Large intestine (tissue), 3 donors: ENCODE data around the gene OCEL1. TPM values are rescaled to one million over a fixed set of nuclear protein-coding genes. Genes with fewer than 3 reads are reported as not detected.

Experiments used
- DNase-seq, 2 donors: peaks; one replicate each; pipeline versions ENCODE4 v3.0.0 to v3.0.0-alpha.2; 2013
- H3K27ac ChIP-seq: one replicate; pipeline ENCODE4 v1.5.1; 2013; ENCODE audit warnings: low read length
- H3K27me3 ChIP-seq: 2 replicates; pipeline ENCODE4 v1.6.1; 2013; ENCODE audit warnings: low read length; ENCODE audit not compliant: control insufficient read depth, insufficient read depth
- H3K36me3 ChIP-seq: 2 replicates; pipeline ENCODE4 v1.6.1; 2013; ENCODE audit warnings: low read length; ENCODE audit not compliant: control insufficient read depth, insufficient read depth
- H3K4me1 ChIP-seq: one replicate; pipeline ENCODE4 v1.6.1; 2013; ENCODE audit warnings: low read length; ENCODE audit not compliant: control insufficient read depth, insufficient read depth
- H3K4me3 ChIP-seq: one replicate; pipeline ENCODE4 v1.5.1; 2013; ENCODE audit warnings: low read length
- H3K9me3 ChIP-seq: one replicate; pipeline ENCODE4 v1.6.1; 2013; ENCODE audit warnings: mild to moderate bottlenecking, low read depth, low read length, moderate library complexity; ENCODE audit not compliant: control insufficient read depth
- WGBS: methylation state at CpG from one replicate; pipeline ENCODE4 v1.1.5; 2013; ENCODE audit warnings: low lambda C conversion rate; ENCODE audit not compliant: insufficient coverage; 5-methylcytosine and 5-hydroxymethylcytosine counted together
- polyA plus RNA-seq: library from polyadenylated mRNA; unstranded; fragments of 120-200 nt; gene quantifications from one replicate; pipeline ENCODE4 v1.2.1, GENCODE V29; 2013

The OCEL1 gene
- polyA plus RNA-seq, 1 donor = 33.0 TPM

DNA sequence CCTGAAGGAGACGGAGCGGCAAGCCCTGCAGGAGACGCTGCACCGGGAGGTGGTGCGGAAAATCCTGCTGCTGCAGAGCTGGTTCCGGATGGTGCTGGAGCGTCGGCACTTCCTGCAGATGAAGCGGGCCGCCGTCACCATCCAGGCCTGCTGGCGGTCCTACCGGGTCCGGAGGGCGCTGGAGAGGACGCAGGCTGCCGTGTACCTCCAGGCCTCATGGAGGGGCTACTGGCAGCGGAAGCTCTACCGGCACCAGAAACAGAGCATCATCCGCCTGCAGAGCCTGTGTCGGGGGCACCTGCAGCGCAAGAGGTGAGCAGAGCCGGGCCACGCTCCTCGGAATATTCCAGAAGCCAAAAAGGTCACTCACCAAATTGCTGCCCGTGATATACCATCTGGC is 33.3 kb upstream of the OCEL1 start:
- Histone ChIP-seq H3K36me3 (peaks cover 55% of the 10 kb centered on the region), H3K9me3 (no peaks in the 10 kb centered on the region), H3K27ac (no peak overlapping the region), H3K4me1 (no peaks in the 10 kb centered on the region), H3K4me3 (no peak overlapping the region), H3K27me3 (no peaks in the 10 kb centered on the region)
- WGBS = no CpG with 5 or more reads among the region's 26 CpGs
- DNase-seq = no peak

DNA sequence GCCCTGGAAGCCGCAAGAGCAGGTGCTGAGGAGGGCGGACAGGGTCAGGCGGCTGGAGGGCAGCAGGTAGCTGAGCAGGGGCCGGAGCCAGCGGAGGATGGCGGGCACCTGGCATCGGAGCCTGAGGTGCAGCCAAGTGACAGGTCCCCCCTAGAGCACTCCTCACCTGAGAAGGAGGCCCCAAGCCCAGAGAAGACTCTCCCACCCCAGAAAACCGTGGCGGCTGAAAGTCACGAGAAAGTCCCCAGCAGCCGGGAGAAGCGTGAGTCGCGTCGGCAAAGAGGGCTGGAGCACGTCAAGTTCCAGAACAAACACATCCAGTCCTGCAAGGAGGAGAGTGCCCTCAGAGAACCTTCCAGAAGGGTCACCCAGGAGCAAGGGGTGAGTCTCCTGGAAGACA is 31.4 kb upstream of the OCEL1 start:
- no peaks in the 10 kb centered on the region for H3K4me1 ChIP-seq
- no peak overlapping the region for H3K4me3 ChIP-seq
- no peak for DNase-seq
- H3K27me3 ChIP-seq = no peaks in the 10 kb centered on the region
- no peaks in the 10 kb centered on the region for H3K9me3 ChIP-seq
- H3K36me3 ChIP-seq = peaks cover 58% of the 10 kb centered on the region
- WGBS = no CpG with 5 or more reads among the region's 16 CpGs
- no peak overlapping the region for H3K27ac ChIP-seq

DNA sequence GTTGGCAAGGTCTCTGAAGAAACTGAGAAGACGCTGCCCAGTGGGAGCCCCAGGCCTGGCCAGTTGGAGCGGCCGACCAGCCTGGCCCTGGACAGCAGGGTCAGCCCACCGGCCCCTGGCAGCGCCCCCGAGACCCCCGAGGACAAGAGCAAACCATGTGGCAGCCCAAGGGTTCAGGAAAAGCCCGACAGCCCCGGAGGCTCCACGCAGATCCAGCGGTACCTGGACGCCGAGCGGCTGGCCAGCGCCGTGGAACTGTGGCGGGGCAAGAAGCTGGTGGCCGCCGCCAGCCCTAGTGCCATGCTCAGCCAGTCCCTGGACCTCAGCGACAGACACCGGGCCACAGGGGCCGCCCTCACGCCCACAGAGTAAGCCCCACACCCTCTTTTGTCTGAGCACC is 30.9 kb upstream of the OCEL1 start:
- H3K9me3 ChIP-seq = no peaks in the 10 kb centered on the region
- DNase-seq = no peak
- H3K27ac ChIP-seq = no peak overlapping the region
- WGBS = no CpG with 5 or more reads among the region's 23 CpGs
- H3K4me1 ChIP-seq = no peaks in the 10 kb centered on the region
- no peaks in the 10 kb centered on the region for H3K27me3 ChIP-seq
- no peak overlapping the region for H3K4me3 ChIP-seq
- peaks cover 58% of the 10 kb centered on the region for H3K36me3 ChIP-seq

DNA sequence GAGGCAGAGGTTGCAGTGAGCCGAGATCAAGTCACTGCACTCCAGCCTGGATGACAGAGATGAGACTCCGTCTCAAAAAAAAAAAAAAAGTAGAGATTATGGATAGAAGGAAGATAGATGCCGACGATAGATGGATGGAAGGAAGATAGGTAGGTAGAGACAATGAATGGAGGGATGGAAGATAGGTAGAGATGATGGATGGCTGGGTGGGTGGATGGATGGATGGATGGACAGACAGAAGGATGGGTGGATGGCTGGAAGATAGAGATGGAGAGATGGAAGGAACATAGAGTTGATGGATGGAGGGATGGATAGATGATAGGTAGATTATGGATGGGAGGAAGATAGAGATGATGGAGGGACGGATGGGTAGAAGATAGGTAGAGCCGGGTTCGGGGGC is 29.4 kb upstream of the OCEL1 start:
- Histone ChIP-seq H3K36me3 (peaks cover 61% of the 10 kb centered on the region), H3K9me3 (no peaks in the 10 kb centered on the region), H3K4me3 (no peak overlapping the region), H3K4me1 (no peaks in the 10 kb centered on the region), H3K27me3 (no peaks in the 10 kb centered on the region), H3K27ac (no peak overlapping the region)
- no peak for DNase-seq
- WGBS = 96% methylated on average over 4 of the region's 7 CpGs

DNA sequence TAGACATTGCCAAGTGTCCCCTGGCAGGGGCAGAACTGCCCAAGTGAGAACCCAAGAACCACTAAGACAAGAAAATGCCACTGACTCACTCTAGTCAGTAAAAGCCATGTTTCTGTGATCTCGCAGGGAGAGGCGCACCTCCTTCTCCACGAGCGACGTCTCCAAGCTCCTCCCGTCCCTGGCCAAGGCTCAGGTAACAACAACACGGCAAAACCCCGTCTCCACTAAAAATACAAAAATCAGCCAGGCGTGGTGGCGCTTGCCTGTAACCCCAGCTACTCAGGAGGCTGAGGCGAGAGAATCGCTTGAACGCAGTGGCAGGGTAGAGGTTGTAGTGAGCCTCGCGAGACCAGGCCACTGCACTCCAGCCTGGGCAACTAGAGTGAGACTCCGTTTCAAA is 28.4 kb upstream of the OCEL1 start:
- Histone ChIP-seq H3K4me3 (no peak overlapping the region), H3K27me3 (no peaks in the 10 kb centered on the region), H3K4me1 (no peaks in the 10 kb centered on the region), H3K9me3 (no peaks in the 10 kb centered on the region), H3K36me3 (peaks cover 66% of the 10 kb centered on the region), H3K27ac (no peak overlapping the region)
- WGBS = 100% methylated on average over 3 of the region's 16 CpGs
- DNase-seq = no peak

DNA sequence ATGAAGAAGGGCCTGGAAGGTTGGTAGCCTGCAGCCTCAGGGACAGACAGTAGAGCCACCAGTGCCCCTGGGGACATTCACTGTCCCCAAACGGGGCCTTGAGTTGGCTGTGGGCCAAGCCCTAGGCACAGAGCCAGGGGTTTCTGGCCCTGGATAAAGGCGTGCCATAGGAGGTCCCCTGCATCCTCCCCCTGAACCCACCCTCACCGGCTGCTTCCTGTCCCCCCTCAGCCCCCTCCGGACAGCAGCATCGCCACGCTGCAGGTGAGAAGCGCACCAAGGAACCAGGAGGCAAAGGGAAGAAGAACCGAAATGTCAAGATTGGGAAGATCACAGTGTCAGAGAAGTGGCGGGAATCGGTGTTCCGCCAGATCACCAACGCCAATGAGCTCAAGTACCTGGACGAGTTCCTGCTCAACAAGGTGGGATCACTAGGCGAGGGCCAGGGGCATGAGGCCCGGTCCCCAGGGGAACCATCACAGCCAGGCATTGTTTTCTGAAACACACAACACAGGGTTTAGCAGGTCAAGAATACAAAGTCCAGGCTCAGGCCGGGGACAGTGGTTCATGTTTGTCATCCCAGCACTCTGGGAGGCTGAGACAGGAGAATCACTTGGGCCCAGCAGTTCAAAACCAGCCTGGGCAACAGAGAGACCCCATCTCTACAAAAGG is 25.5 kb upstream of the OCEL1 start:
- WGBS = no CpG with 5 or more reads among the region's 16 CpGs
- H3K27ac ChIP-seq = no peak overlapping the region
- H3K36me3 ChIP-seq = peaks cover 56% of the 10 kb centered on the region
- no peaks in the 10 kb centered on the region for H3K9me3 ChIP-seq
- no peaks in the 10 kb centered on the region for H3K4me1 ChIP-seq
- no peak overlapping the region for H3K4me3 ChIP-seq
- H3K27me3 ChIP-seq = no peaks in the 10 kb centered on the region
- no peak for DNase-seq

DNA sequence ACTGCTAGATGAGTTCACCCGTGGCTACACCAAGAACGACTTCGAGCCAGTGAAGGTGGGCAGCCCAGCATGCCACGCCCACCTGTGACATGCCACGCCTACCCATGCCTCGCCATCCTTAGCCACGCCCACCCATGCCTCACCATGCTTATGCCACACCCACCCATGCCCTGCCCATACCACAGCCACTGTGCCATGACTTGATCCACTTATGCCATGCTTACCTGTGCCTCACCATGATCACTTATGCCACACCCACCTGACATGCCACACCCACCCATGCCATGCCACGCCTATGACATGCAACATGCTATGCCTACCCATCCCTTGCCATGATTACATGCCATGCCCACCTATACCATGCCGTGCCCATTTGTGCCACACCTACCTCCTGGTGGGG is 23.8 kb upstream of the OCEL1 start:
- no peak overlapping the region for H3K4me3 ChIP-seq
- no peak for DNase-seq
- no peaks in the 10 kb centered on the region for H3K27me3 ChIP-seq
- no CpG with 5 or more reads among the region's 9 CpGs for WGBS
- H3K4me1 ChIP-seq = no peaks in the 10 kb centered on the region
- H3K36me3 ChIP-seq = peaks cover 64% of the 10 kb centered on the region
- H3K27ac ChIP-seq = no peak overlapping the region
- no peaks in the 10 kb centered on the region for H3K9me3 ChIP-seq

DNA sequence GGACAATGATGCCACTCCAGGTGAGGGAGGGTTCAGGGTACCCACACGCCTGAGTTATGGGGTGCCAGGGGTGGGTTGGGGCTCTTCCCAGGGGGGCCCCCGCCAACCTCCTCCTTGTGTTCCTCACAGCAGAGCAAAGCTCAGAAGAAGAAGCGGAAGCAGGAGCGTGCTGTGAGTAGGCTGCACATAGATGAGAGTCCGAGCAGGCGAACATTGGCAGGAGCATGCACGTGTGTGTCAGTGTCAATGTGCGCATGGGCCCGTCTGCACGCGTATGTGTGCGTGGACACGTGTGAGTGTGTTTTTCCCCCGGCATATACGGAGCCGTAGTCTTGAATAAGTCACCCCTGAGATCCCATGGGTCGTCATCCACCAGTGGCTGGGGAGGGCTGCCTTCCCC is 23.3 kb upstream of the OCEL1 start:
- H3K4me3 ChIP-seq = no peak overlapping the region
- no CpG with 5 or more reads among the region's 17 CpGs for WGBS
- H3K9me3 ChIP-seq = no peaks in the 10 kb centered on the region
- peaks cover 61% of the 10 kb centered on the region for H3K36me3 ChIP-seq
- H3K4me1 ChIP-seq = no peaks in the 10 kb centered on the region
- H3K27ac ChIP-seq = no peak overlapping the region
- no peaks in the 10 kb centered on the region for H3K27me3 ChIP-seq
- no peak for DNase-seq

DNA sequence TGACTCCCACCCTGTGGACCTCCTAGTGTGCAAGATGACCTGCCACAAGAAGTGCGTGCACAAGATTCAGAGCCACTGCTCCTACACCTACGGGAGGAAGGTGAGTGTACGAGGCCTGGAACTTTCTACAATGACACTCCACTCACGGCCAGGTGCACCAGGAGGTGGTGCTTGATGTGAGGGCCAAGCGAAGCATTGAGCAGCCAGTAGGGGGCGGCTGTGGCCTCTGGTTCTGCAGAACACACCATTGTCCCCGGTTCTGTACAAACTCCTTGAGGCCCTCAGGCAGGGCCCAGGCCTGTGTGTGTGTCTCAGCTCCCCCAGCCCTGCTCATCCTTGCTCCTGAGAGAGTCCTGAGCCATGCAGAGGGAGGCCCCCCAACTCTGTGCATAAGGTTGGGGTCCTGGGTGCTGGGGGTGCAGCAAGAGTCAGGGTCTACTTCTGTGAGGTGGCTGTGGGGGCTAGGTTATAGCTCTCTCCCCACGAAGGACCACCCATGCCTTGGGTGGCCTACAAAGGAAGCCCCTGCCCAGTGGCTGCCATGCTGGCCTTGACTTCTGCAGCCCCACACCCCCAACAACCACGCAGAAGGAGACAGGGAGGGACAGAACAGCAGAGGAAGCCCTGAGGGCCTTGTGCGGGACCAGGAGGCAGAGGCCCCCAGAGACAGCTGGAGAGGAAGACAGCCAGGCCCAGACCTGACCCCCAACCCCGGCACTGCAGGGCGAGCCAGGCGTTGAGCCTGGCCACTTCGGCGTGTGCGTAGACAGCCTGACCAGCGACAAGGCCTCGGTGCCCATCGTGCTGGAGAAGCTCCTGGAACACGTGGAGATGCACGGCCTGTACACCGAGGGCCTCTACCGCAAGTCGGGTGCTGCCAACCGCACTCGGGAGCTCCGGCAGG is 20.5 kb upstream of the OCEL1 start:
- no CpG with 5 or more reads among the region's 27 CpGs for WGBS
- no peak overlapping the region for H3K27ac ChIP-seq

DNA sequence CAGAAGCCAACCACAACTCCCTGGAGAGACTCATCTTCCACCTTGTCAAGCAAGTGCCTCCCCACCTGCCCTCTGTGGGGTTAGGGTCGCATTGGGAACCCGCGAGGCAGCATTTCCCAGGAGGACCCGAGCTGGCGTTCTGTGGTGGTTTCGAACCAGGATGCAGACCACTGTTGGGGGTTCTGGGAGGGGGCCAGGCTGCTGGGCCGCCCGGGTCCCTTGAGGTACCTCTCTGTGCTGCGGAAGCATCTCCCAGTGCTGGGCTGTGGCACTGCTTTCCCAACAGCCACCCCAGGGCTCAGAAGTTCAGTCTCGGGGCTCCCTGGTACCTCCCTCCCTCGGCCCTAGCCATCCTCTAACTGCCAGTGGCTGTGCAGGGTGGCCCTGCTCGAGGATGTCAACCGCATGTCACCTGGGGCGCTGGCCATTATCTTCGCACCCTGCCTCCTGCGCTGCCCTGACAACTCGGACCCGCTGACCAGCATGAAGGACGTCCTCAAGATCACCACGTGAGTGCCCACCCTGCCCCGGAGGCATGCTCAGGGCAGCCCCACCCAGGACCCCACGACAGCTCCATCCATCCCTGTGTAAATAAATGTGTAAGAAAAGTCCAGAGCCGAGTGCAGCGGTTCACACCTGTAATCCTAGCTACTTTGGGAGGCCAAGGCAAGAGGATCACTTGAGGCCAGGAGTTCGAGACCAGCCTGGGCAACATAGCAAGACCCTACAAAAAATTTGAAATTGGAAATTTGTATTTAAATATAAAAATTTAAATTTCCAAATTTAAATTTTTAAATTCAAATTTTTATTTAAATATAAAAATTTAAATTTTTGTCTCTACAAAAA is 19.1 kb upstream of the OCEL1 start:
- no peaks in the 10 kb centered on the region for H3K9me3 ChIP-seq
- no peak overlapping the region for H3K27ac ChIP-seq
- WGBS = 100% methylated on average over 1 of the region's 25 CpGs
- peaks cover 61% of the 10 kb centered on the region for H3K36me3 ChIP-seq
- H3K4me1 ChIP-seq = no peaks in the 10 kb centered on the region
- DNase-seq = no peak
- no peak overlapping the region for H3K4me3 ChIP-seq
- H3K27me3 ChIP-seq = no peaks in the 10 kb centered on the region

More for the DNA sequence above, 20.5 kb upstream of the OCEL1 start:
- peak; percentile 62 to 65 for DNase-seq
- no peak overlapping the region for H3K4me3 ChIP-seq
- H3K9me3 ChIP-seq = no peaks in the 10 kb centered on the region
- H3K4me1 ChIP-seq = no peaks in the 10 kb centered on the region
- no peaks in the 10 kb centered on the region for H3K27me3 ChIP-seq
- peaks cover 65% of the 10 kb centered on the region for H3K36me3 ChIP-seq
